NOMO-1 treated with dmso at 0.1 percent for 144 hours (cell line): ENCODE measurements around the gene ARG1.
"Not testable (repeated sequence)": the region's sequence is repeated elsewhere in the genome, so short reads cannot be mapped to it uniquely, and the experiment has no call there.

Experiments
- DNase-seq: peaks from one replicate; lab custom pipeline; 2025; ENCODE audit not compliant: unreplicated experiment; lab: John Stamatoyannopoulos, UW

ARG1 gene

DNA sequence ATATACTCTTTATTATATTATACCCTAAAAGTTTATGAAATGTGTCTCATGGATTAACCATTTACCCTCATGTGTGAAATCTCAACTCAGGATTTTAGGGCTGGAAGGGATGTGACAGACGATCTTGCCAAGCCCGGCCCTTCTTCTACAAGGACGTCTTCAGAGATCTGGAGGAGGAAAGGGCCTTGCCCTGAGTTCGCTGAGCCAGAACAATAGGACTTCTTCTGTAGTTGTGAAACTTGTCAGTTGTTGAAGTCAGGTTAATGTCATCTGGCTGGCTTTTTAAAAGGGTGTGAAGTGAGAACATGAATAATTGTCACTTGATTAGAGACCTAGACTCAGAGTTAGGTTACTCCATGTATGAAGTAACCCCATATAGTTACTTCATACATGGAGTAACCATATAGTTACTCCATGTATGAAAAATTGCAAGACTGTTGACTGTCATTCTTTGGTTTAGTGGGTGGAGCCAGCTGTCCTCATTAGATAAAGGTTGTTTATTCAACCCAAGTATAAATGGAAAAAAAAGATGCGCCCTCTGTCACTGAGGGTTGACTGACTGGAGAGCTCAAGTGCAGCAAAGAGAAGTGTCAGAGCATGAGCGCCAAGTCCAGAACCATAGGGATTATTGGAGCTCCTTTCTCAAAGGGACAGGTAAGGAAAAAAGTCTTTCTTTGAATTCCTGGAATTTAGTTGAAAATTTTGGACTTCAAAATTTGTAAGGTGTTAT lies at the start of gene ARG1:
Gene ARG1 (plus strand): TSS at position 541 of the 730 bp plus-strand sequence. CDS start 57 bp downstream, at position 598.
- DNase-seq, result no peak

DNA sequence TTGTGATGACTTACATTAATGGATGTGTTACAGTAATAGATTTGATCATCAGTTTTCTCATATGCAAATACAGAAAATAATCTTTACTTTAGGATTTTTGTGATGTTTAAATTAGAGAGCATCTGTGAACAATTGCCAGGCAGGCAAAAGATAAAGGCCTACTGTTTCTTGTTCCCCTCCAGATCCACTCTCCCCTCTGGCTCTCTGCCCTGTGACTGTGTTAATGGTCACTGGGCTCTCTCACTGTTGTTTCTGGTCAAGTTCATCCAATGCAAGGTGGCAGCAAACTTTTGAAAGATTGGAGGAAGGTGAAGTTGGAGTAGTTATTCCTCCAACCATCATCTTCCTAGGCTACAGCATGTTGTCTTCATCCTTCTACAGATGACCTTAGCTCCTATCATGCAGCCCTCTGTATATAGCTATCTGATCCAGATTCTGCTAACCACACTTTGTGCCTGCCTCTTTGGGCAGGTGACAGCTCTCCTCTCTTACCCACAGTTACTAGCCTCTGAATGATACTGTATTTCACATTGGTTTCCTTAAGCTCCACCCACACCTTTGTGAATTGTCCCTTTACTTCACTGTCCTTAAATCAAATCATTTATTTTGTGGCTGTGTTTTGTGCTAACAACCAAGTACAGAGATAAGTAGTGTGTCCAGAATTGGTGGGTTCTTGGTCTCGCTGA lies 48.9 kb upstream of the ARG1 start:
- no peak for DNase-seq

DNA sequence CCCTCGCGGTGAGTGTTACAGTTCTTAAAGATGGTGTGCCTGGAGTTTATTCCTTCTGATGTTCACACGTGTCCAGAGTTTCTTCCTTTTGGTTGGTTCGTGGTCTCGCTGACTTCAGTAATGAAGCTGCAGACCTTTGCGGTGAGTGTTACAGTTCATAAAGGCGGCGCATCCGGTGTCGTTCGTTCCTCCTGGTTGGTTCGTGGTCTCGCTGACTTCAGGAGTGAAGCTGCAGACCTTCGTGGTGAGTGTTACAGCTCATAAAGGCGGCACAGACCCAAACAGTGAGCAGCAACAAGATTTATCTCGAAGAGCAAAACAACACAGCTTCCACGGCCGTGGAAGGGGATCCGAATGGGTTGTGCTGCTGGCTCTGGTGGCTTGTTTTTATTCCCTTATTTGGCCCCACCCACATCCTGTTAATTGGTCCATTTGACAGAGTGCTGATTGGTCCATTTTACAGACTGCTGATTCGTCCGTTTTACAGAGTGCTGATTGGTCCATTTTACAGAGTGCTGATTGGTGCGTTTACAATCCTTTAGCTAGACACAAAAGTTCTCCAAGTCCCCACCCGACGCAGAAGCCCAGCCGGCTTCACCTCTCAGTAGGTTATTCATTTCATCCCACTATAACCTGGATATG lies 48.2 kb upstream of the ARG1 start:
- DNase-seq, result no peak

DNA sequence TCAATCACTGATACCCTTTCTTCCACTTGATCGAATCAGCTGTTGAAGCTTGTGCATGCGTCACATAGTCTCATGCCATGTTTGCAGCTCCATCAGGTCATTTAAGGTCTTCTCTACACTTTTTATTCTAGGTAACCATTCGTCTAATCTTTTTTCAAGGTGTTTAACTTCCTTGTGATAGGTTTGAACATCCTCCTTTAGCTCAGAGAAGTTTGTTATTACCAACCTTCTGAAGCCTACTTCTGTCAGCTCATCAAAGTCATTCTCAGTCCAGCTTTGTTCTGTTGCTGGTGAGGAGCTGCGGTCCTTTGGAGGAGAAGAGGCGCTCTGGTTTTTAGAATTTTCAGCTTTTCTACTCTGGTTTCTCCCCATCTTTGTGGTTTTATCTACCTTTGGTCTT lies 42.1 kb upstream of the ARG1 start:
- not testable (repeated sequence) for DNase-seq

DNA sequence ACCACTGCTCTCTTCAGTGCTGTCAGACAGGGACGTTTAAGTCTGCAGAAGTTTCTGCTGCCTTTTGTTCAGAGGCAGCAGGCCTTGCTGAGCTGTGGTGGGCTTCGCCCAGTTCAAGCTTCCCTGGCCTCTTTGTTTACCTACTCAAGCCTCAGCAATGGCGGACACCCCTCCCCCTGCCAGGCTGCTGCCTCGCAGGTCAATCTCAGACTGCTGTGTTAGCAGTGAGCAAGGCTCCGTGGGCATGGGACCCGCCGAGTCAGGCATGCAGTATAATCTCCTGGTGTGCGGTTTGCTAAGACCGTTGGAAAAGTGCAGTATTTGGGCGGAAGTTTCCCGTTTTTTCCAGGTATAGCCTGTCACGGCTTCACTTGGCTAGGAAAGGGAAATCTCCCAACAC lies 41.3 kb upstream of the ARG1 start:
- DNase-seq, result not testable (repeated sequence)

DNA sequence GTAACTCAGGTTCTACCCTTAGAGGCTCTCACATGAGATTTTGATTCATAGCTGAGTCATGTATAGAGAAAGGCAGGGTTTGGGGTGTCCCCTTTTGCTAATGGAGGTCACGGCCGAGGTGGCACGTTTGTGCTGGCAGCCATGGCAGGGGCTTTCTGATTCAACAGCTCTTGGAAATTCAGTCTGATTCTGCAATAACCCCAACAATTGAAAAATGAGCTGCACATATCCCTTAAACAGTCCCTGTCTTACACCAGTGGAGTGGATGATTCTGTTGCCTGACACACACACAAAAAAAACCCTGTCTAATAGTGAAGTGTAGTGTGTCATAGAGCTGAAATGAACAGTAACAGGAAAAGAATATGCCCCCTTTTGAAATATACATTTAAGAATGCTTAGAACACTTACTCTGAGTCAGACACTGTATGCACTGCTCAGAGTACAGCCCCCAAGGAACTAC lies 40.4 kb upstream of the ARG1 start:
- no peak for DNase-seq

DNA sequence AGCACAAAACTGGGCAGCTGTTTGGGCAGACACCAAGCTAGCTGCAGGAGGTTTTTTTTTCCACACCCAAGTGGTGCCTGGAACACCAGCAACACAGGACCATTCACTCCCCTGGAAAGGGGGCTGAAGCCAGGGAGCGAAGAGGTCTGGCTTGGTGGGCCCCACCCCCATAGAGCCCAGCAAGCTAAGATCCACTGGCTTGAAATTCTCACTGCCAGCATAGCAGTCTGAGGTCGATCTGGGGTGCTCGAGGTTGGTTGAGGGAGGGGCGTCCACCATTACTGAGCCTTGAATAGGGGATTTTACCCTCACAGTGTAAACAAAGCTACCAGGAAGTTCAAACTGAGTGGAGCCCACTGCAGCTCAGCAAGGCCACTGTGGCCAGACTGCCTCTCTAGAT lies 34.4 kb upstream of the ARG1 start:
- not testable (repeated sequence) for DNase-seq

DNA sequence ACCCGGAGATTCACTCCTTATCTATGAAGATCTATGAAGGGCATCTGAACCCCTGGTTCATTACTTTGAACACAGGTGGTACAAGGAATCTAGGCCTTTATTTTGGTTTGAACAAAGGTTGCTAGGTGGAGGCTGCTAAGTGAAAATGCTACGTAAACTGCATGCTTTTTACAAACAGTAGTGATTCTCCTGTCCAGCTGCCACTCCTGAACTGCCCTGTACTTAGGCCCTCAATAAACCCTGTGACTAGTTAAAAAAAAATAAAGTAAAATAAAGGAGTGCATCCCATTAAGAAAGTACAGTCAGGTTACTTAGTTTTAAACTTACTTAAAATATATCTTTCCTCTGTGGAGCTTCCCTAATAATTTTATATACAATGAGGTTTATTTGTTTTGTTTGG lies 27.7 kb upstream of the ARG1 start:
- DNase-seq, result no peak

DNA sequence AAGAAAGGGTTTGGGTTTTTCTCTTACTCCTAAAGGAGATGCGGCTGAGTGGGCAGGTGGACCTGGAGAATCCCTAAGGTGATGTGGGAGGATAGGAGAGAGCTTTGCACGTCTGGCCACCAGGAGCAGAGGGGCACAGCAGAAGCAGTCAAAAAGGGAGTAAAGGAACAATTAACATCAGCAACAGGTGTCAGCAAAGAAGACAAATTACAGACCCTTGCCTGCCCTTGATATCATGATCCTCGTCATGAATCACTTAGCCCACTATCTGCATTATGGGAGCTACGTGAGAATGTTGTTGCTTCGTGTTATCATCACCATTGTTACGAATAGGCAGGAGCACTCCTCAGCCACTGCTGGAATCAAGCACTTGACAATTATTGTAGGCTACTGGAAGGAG lies 25.5 kb upstream of the ARG1 start:
- DNase-seq, result no peak

DNA sequence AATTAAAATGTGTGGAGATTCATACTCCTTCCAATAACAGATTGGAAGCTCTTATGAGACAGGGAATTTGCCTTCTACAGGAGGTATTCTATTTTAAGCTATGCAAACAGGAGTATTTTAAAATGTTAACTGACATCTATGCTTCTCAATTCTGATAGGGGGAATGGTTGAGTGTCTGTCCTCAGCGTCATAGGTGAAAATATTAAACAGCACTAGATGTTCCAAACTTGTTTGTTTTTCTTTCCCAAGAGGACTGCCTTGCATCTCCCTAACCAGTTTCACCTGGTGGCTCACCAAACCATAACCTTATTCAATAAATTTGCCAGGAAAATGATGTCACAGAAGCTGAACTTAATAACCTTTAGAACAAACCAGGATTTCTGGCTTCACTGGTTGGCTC lies 24.6 kb upstream of the ARG1 start:
- no peak for DNase-seq

DNA sequence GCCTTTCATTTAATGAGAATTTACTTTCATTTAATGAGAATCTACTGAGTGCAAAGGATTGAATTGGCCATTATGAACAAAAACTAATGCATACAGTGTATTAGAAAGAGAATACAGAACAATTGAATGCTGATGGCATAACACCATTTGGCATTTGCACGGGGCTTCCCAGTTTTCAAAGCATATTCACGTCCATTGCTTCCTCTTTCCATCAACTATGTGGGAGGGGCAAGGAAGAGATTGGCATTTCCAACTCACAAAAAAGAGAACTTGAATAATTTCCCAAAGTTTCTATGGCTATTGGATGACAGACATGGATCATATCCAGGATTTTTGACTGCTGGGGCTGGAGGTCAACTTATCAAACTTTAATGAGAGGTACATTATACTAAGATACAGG lies 23.2 kb upstream of the ARG1 start:
- DNase-seq, result no peak

DNA sequence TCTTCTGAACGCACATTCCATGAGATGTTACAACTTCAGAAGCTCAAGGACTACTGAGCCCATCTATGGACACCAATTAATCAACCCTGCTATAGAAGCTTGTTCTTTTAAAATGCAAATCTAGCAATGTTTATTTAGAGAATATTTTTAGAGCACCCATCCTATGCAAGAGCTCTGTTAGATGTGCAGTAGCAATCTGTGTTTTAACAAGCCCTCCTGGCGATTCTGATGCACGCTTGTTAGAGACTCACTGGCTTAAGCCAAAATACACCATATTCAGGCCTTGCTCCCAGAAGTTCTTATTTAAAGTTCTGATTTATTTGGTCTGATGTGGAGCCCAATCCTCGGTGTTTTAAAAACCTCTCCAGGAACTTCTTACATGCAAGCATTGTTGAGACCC lies 21.1 kb upstream of the ARG1 start:
- DNase-seq, result no peak

DNA sequence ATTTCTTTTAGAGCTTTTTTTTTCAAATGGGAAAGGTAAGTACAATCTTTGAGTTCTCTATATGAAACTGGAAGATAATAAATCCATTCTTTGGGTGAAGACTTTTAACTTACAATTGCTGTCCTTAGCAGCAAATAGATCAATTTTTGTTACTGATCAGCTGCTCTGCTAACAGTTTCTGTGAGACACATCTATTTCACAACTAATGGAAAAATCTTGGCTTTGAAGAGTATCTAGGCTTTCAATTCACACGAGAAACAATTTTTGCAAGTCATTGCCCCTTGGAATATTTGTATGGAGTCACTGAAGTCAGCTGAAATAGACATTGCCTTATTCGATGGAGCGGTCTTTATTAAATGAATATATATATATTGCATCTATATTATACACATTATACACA lies 20.5 kb upstream of the ARG1 start:
- no peak for DNase-seq

- no peak for DNase-seq
Measured at GRCh38 chr6:131555992-131556391, 17.0 kb upstream of the ARG1 start.

DNA sequence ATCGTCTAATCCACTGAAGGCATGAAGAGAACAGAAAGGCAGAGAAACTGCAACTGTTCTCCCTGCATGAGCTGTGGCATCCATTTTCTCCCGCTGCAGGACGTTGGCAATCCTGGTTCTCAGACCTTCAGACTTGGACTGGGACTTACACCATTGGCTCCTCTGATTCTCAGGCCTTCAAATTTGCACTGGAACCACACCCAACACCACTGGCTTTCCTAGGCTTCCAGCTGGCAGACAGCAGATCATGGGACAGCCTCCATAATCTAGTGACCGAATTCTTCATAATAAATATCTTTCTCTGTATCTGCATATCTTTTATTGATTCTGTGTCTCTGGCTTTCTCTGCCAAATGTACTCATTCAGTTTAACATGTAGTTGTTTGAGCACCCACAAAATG lies 14.1 kb upstream of the ARG1 start:
- DNase-seq, result no peak

DNA sequence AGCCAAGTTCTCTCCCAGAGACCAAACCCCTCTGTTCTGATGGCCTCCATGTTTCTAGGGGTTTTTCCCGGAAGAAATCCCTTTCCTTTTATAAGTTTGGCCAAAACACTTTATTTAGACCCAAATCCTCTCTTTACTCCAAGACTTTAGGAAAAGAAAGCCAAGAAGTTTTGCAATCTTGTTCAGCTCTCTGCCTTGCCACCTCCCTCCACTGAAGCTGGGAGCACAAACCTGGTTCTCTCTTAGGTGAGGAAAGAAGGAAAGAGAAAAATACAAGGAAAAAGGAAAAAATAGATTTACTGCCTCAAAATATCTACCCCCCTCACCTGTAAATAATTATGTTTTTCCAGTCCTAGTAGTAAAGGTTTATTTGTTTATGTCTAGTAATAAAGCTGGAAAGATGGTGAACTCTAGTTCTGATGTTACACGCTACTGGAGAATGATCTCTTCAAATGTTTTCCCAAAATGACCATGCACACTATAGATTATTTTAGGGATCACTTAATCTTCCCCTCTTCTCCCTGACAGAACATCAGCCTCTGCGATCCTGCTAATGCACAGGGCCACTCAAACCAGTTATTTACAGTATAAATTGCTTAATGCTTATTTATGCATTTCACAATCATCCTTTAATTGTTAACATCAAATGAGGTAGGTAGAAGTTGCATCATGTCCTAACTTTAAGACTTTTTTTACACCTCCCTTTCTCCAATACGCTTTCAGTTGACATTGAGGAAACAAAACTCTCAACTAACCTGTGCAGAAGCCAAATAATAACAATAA lies 10.9 kb upstream of the ARG1 start:
- DNase-seq, result no peak

DNA sequence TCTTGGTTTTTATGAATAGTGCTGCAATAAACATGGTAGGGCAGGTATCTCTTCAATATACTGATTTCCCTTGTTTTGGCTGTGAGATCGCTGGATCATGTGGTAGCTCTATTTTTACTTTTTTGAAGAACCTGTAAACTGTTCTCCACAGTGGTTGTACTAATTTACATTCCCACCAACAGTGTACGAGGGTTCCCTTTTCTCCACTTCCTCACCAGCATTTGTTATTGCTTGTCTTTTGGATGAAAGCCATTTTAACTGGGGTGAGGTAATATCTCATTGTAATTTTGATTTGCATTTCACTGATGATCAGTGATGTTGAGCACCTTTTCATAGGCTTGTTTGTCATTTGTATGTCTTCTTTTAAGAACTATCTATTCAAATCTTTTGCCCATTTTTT lies 8.0 kb upstream of the ARG1 start:
- DNase-seq, result no peak

- DNase-seq, result no peak
Measured at GRCh38 chr6:131568726-131569125, 4.3 kb upstream of the ARG1 start.

- DNase-seq, result no peak
Measured at GRCh38 chr6:131574133-131574532, 1.1 kb downstream of the ARG1 start.

GRCh38 chr6:131574686-131575085 lies 1.7 kb downstream of the ARG1 start:
- no peak for DNase-seq

GRCh38 chr6:131575834-131576478 lies 2.9 kb downstream of the ARG1 start:
- DNase-seq, result no peak
